DOHH2 (cell line): Measurements from ENCODE around the gene APBA2.

Experiments used
- CTCF ChIP-seq: fragments of 200-600 bp; sonication (generic); IDR thresholded peaks from one replicate; pipeline ENCODE4 v1.5.1; 2014; ENCODE audit warnings: antibody characterized with exemption, mild to moderate bottlenecking, low read depth, low read length; ENCODE audit not compliant: poor library complexity, severe bottlenecking
- EZH2phosphoT487 ChIP-seq: fragments of 200-600 bp; sonication (generic); IDR thresholded peaks from 2 replicates; pipeline ENCODE4 v1.6.1; 2017; ENCODE audit warnings: borderline replicate concordance, mild to moderate bottlenecking, antibody characterized with exemption, low read length, moderate library complexity, mixed read lengths

GRCh38 chr15:29094711-29095110 is 208.9 kb downstream of the APBA2 start:
- no peak for TF ChIP-seq CTCF
- TF ChIP-seq EZH2phosphoT487: no peak
